Keratinocyte (primary cell): ENCODE data around the gene ACTL6A.

Experiments
- EZH2 ChIP-seq: IDR thresholded peaks from one replicate; pipeline ENCODE4 v1.6.1; 2012; ENCODE audit warnings: inconsistent platforms, mild to moderate bottlenecking, low read length, moderate library complexity
- TF ChIP-seq, protein P1 (sequence below), 3 experiments: IDR thresholded peaks in 1 of 3; conservative IDR thresholded peaks in 1 of 3; optimal IDR thresholded peaks in 1 of 3; 2 replicates in 2 of 3; 3 replicates in 1 of 3; pipeline versions ENCODE3 to v1.5.1; 2011; ENCODE audit warnings: low read length in 3 of 3, mild to moderate bottlenecking in 3 of 3, moderate library complexity in 2 of 3, control low read depth in 1 of 3, inconsistent platforms in 1 of 3; ENCODE audit not compliant: insufficient read depth in 2 of 3; ENCODE audit errors: extremely low read depth in 1 of 3

GRCh38 chr3:179591313-179591712, 28.6 kb downstream of the ACTL6A start:
- TF ChIP-seq, protein P1, sequence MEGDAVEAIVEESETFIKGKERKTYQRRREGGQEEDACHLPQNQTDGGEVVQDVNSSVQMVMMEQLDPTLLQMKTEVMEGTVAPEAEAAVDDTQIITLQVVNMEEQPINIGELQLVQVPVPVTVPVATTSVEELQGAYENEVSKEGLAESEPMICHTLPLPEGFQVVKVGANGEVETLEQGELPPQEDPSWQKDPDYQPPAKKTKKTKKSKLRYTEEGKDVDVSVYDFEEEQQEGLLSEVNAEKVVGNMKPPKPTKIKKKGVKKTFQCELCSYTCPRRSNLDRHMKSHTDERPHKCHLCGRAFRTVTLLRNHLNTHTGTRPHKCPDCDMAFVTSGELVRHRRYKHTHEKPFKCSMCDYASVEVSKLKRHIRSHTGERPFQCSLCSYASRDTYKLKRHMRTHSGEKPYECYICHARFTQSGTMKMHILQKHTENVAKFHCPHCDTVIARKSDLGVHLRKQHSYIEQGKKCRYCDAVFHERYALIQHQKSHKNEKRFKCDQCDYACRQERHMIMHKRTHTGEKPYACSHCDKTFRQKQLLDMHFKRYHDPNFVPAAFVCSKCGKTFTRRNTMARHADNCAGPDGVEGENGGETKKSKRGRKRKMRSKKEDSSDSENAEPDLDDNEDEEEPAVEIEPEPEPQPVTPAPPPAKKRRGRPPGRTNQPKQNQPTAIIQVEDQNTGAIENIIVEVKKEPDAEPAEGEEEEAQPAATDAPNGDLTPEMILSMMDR (optimal IDR thresholded peaks at IDR 0.05 in 1 of 3, IDR thresholded peaks at IDR 0.05 in 1 of 3, conservative IDR thresholded peaks at IDR 0.05 in 1 of 3; ENCODE audit: extremely low read depth in 1 of 3, insufficient read depth in 2 of 3, low read length in 3 of 3): no peak
- no peak for TF ChIP-seq EZH2
